OCI-LY3 (cell line): ENCODE results near the gene ZNF148.

Experiments used
- H2AFZ ChIP-seq: fragments of 200-600, 300-600 bp; shearing (Covaris generic); 2 replicates; pipeline ENCODE4 v1.6.0; 2014; ENCODE audit warnings: antibody characterized with exemption, low read depth, low read length
- H3K27ac ChIP-seq: fragments of 200-600, 300-600 bp; sonication (generic); 2 replicates; pipeline ENCODE4 v1.5.1; 2014; ENCODE audit warnings: mild to moderate bottlenecking, low read length, moderate library complexity, mixed read lengths
- H3K27me3 ChIP-seq: fragments of 200-600, 300-600 bp; sonication (generic); 2 replicates; pipeline ENCODE4 v1.6.1; 2014; ENCODE audit warnings: low read depth, low read length, mixed read lengths
- H3K36me3 ChIP-seq: fragments of 200-600, 300-600 bp; sonication (generic); replicated peaks from 2 replicates; pipeline ENCODE3; 2014; ENCODE audit warnings: low read depth, low read length, mixed read lengths
- H3K4me1 ChIP-seq: fragments of 300-600, 200-600 bp; sonication (generic); 2 replicates; pipeline ENCODE4 v1.6.1; 2014; ENCODE audit warnings: low read length, mixed read lengths
- H3K4me2 ChIP-seq: fragments of 200-600, 300-600 bp; sonication (generic); 2 replicates; pipeline ENCODE4 v1.6.1; 2014; ENCODE audit warnings: low read length, mixed read lengths
- H3K4me3 ChIP-seq: fragments of 300-600, 200-600 bp; sonication (generic); 2 replicates; pipeline ENCODE4 v1.5.1; 2014; ENCODE audit warnings: antibody characterized with exemption, mild to moderate bottlenecking, low read length, moderate library complexity
- H3K79me2 ChIP-seq: fragments of 300-600, 200-600 bp; shearing (Covaris generic); 2 replicates; pipeline ENCODE4 v1.6.1; 2014; ENCODE audit warnings: mild to moderate bottlenecking, low read length, mixed read lengths
- H3K9ac ChIP-seq: fragments of 300-600, 200-600 bp; shearing (Covaris generic); 2 replicates; pipeline ENCODE4 v1.6.0; 2014; ENCODE audit warnings: mild to moderate bottlenecking, low read length, moderate library complexity
- H3K9me3 ChIP-seq: fragments of 200-600, 300-600 bp; shearing (Covaris generic); 2 replicates; pipeline ENCODE4 v1.6.1; 2014; ENCODE audit warnings: low read length, mixed read lengths; ENCODE audit not compliant: insufficient read depth
- H4K20me1 ChIP-seq: fragments of 200-600, 300-600 bp; sonication (generic); 2 replicates; pipeline ENCODE4 v1.6.1; 2016; ENCODE audit warnings: low read length, mixed read lengths; ENCODE audit not compliant: insufficient read depth
- CTCF ChIP-seq: fragments of 200-600, 300-600 bp; sonication (generic); IDR thresholded peaks from 2 replicates; pipeline ENCODE4 v1.5.1; 2014; ENCODE audit warnings: antibody characterized with exemption, low read length, low read depth
- EZH2phosphoT487 ChIP-seq: fragments of 200-600 bp; shearing (Covaris generic); IDR thresholded peaks from 2 replicates; pipeline ENCODE4 v1.6.1; 2018; ENCODE audit warnings: antibody characterized with exemption, mixed run types, low read depth

ZNF148 gene

GRCh38 chr3:125374996-125375941, at the start of gene ZNF148:
Gene ZNF148, minus strand, starts transcription at chr3:125375325. Its CDS starts 61,685 bp downstream, at chr3:125313640.
- H3K27me3 ChIP-seq, result no peaks in the 10 kb centered on the region
- H3K79me2 ChIP-seq, result peaks cover 58% of the 10 kb centered on the region
- peaks cover 20% of the 10 kb centered on the region for H4K20me1 ChIP-seq
- TF ChIP-seq CTCF (no peak), EZH2phosphoT487 (no peak)
- no peaks in the 10 kb centered on the region for H3K9me3 ChIP-seq
- peak within 1 kb of the TSS; percentile 47; the same call in 1 of the 2 replicates for H2AFZ ChIP-seq
- H3K4me2 ChIP-seq, result peak within 1 kb of the TSS; percentile 98
- peak within 1 kb of the TSS; percentile 93 for H3K4me3 ChIP-seq
- peaks cover 16% of the 10 kb centered on the region for H3K4me1 ChIP-seq
- peaks cover 7% of the 10 kb centered on the region for H3K36me3 ChIP-seq
- peak within 1 kb of the TSS; percentile 96 for H3K9ac ChIP-seq
- peak within 1 kb of the TSS; percentile 63 for H3K27ac ChIP-seq

GRCh38 chr3:125418306-125418705, 43.2 kb upstream of the ZNF148 start:
- Histone ChIP-seq H3K79me2 (no peaks in the 10 kb centered on the region), H3K4me2 (no peak overlapping the region), H3K27ac (no peak overlapping the region; the same call in 1 of the 2 replicates), H3K36me3 (peaks cover 11% of the 10 kb centered on the region), H3K4me3 (no peak overlapping the region), H3K27me3 (no peaks in the 10 kb centered on the region), H3K4me1 (peaks cover 28% of the 10 kb centered on the region), H3K9ac (no peak overlapping the region), H2AFZ (no peak overlapping the region), H4K20me1 (no peaks in the 10 kb centered on the region), H3K9me3 (no peaks in the 10 kb centered on the region)
- TF ChIP-seq CTCF (no peak), EZH2phosphoT487 (no peak)

GRCh38 chr3:125416235-125416634, 41.1 kb upstream of the ZNF148 start:
- Histone ChIP-seq H4K20me1 (no peaks in the 10 kb centered on the region), H3K79me2 (no peaks in the 10 kb centered on the region), H2AFZ (no peak overlapping the region), H3K9ac (no peak overlapping the region), H3K27me3 (no peaks in the 10 kb centered on the region), H3K4me2 (no peak overlapping the region), H3K27ac (no peak overlapping the region), H3K4me3 (no peak overlapping the region), H3K36me3 (peaks cover 11% of the 10 kb centered on the region), H3K4me1 (peaks cover 28% of the 10 kb centered on the region), H3K9me3 (no peaks in the 10 kb centered on the region)
- TF ChIP-seq CTCF (no peak), EZH2phosphoT487 (no peak)

- Histone ChIP-seq H3K79me2 (no peaks in the 10 kb centered on the region), H3K27ac (no peak overlapping the region), H3K27me3 (no peaks in the 10 kb centered on the region), H3K4me2 (no peak overlapping the region), H3K36me3 (peaks cover 6% of the 10 kb centered on the region), H2AFZ (no peak overlapping the region), H3K4me1 (peaks cover 17% of the 10 kb centered on the region), H4K20me1 (no peaks in the 10 kb centered on the region), H3K9ac (no peak overlapping the region), H3K9me3 (no peaks in the 10 kb centered on the region), H3K4me3 (no peak overlapping the region)
- TF ChIP-seq CTCF (no peak), EZH2phosphoT487 (no peak)
Observed at GRCh38 chr3:125414669-125415068, 39.5 kb upstream of the ZNF148 start.
